ENCODE measurements around the gene ZSCAN26.

The ZSCAN26 gene

GRCh38 chr6:28323813-28324424 is 57.0 kb downstream of the ZSCAN26 start:
- no peak for DNase-seq

GRCh38 chr6:28326371-28326948 is 59.5 kb downstream of the ZSCAN26 start:
- DNase-seq: no peak
